ENCODE data around the gene ALPK1.
"Not testable (repeated sequence)": the region's sequence is repeated elsewhere in the genome, so short reads cannot be mapped to it uniquely, and the experiment has no call there.

ALPK1 gene

DNA sequence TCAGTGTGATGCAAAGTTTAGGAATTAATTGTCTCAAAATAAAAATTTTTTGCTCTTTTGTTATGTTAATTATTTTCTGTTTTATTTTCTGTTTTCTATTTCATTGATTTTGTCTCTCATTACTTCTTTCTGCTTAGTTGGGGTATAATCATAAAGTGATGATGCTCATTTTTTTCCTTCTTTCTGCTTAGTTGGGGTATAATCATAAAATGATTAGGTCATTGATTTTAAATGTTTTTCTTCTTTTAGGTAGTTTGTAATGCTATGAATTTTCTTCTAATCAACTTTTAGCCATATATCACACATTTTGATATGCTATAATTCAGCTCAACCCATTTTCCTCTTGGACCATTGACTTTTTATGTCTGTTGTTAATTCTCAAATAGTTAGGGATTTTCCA is 175.1 kb downstream of the ALPK1 start:
- DNase-seq: no peak

DNA sequence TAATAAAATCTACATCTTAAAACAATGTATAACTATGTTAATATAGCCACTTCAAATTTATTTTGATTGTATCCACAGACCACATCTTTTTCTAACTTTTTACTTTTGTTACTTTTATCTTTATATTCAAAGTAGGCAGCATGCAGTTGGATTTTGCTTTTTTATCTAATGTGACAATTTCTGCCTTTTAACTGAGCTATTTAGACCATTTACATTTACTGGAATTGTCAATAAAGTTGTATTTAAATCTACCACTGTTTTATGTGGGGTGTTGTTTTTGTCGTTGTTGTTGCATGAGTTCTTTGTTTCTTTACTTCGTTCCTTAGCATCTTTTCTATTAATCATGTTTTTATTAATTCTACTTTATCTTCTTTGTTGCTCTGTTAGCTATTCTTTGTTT is 176.8 kb downstream of the ALPK1 start:
- DNase-seq: no peak

DNA sequence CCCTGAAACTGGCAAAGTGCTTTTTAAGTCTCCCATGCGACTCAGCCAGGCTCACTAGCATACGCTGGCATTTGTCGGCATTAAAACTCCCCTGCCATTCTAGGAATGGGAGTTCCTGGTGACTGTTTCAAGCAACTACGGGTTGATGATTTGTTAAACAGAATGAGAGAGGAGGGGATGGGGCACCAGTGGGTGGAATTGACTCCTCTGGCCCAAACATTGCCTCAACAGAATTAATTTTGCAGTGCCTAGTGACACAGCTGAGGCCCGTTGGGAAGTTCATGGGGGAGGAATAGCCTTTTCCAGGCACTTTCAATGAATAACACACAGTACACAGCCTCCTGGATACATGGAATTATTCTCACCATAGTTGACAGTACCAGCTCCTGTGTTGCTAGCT is 188.8 kb downstream of the ALPK1 start:
- DNase-seq: no peak

DNA sequence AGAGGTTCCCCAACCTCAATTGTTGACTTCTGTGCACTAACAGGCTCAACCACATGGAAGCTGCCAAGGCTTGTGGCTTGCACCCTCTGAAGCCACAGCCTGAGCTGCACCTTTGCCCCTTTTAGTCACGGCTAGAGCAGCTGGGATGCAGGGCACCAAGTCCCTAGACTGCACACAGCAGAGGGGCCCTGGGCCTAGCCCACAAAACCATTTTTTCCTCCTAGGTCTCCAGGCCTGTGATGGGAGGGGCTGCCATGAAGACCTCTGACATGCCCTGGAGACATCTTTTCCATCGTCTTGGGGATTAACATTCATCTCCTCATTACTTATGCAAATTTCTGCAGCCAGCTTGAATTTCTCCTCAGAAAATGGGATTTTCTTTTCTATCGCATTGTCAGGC is 193.6 kb downstream of the ALPK1 start:
- DNase-seq: not testable (repeated sequence)

Data from fibroblast of upper back skin (primary cell).